ENCODE measurements around the gene ST7.

ST7 gene

GRCh38 chr7:117123311-117123926 is 170.1 kb downstream of the ST7 start:
- Histone ChIP-seq H2AFZ (ENCODE audit: low read length) (no peak overlapping the region), H3K4me3 (ENCODE audit: low read length, poor library complexity, severe bottlenecking) (no peak overlapping the region), H3F3A (ENCODE audit: low read depth) (no peaks in the 10 kb centered on the region), H3K9me3 (ENCODE audit: insufficient read depth, low read depth, low read length) (no peaks in the 10 kb centered on the region), H3K4me1 (ENCODE audit: insufficient read depth, low read length, poor library complexity, severe bottlenecking) (peaks cover 5% of the 10 kb centered on the region), H4K20me1 (ENCODE audit: insufficient read depth, low read length, poor library complexity, severe bottlenecking) (no peaks in the 10 kb centered on the region), H3K27me3 (ENCODE audit: insufficient read depth, low read length, poor library complexity, severe bottlenecking) (no peaks in the 10 kb centered on the region), H3K36me3 (ENCODE audit: insufficient read depth, low read length) (no peaks in the 10 kb centered on the region), H3K9me2 (replicated peaks; ENCODE audit: low read depth, low read length) (no peaks in the 10 kb centered on the region), H3K79me2 (ENCODE audit: insufficient read depth, low read length) (no peaks in the 10 kb centered on the region), H3K9ac (ENCODE audit: low read depth, low read length, poor library complexity, severe bottlenecking) (no peak overlapping the region), H3K4me2 (ENCODE audit: low read depth, low read length, poor library complexity, severe bottlenecking) (no peak overlapping the region)
- TF ChIP-seq EZH2phosphoT487 (IDR thresholded peaks at IDR 0.05; ENCODE audit: borderline replicate concordance), result no peak
- no peak for TF ChIP-seq CTCF (conservative IDR thresholded peaks at IDR 0.05; ENCODE audit: low read length)

GRCh38 chr7:117124591-117125220 is 171.4 kb downstream of the ST7 start:
- Histone ChIP-seq H3K9ac (ENCODE audit: low read depth, low read length, poor library complexity, severe bottlenecking) (no peak overlapping the region), H3K9me3 (ENCODE audit: insufficient read depth, low read depth, low read length) (no peaks in the 10 kb centered on the region), H3K9me2 (replicated peaks; ENCODE audit: low read depth, low read length) (no peaks in the 10 kb centered on the region), H3K4me1 (ENCODE audit: insufficient read depth, low read length, poor library complexity, severe bottlenecking) (peaks cover 5% of the 10 kb centered on the region), H3K27me3 (ENCODE audit: insufficient read depth, low read length, poor library complexity, severe bottlenecking) (no peaks in the 10 kb centered on the region), H3K4me2 (ENCODE audit: low read depth, low read length, poor library complexity, severe bottlenecking) (no peak overlapping the region), H2AFZ (ENCODE audit: low read length) (no peak overlapping the region), H3F3A (ENCODE audit: low read depth) (no peaks in the 10 kb centered on the region), H3K36me3 (ENCODE audit: insufficient read depth, low read length) (no peaks in the 10 kb centered on the region), H4K20me1 (ENCODE audit: insufficient read depth, low read length, poor library complexity, severe bottlenecking) (no peaks in the 10 kb centered on the region), H3K4me3 (ENCODE audit: low read length, poor library complexity, severe bottlenecking) (no peak overlapping the region), H3K79me2 (ENCODE audit: insufficient read depth, low read length) (no peaks in the 10 kb centered on the region)
- no peak for TF ChIP-seq CTCF (conservative IDR thresholded peaks at IDR 0.05; ENCODE audit: low read length)
- TF ChIP-seq EZH2phosphoT487 (IDR thresholded peaks at IDR 0.05; ENCODE audit: borderline replicate concordance), result no peak

GRCh38 chr7:117126676-117127075 is 173.4 kb downstream of the ST7 start:
- no peaks in the 10 kb centered on the region for H3K27me3 ChIP-seq (ENCODE audit: insufficient read depth, low read length, poor library complexity, severe bottlenecking)
- no peaks in the 10 kb centered on the region for H3K79me2 ChIP-seq (ENCODE audit: insufficient read depth, low read length)
- TF ChIP-seq EZH2phosphoT487 (IDR thresholded peaks at IDR 0.05; ENCODE audit: borderline replicate concordance) (no peak), CTCF (conservative IDR thresholded peaks at IDR 0.05; ENCODE audit: low read length) (no peak)
- H2AFZ ChIP-seq (ENCODE audit: low read length), result no peak overlapping the region
- no peak overlapping the region for H3K4me2 ChIP-seq (ENCODE audit: low read depth, low read length, poor library complexity, severe bottlenecking)
- H3K4me1 ChIP-seq (ENCODE audit: insufficient read depth, low read length, poor library complexity, severe bottlenecking), result peaks cover 5% of the 10 kb centered on the region
- no peaks in the 10 kb centered on the region for H3K36me3 ChIP-seq (ENCODE audit: insufficient read depth, low read length)
- H4K20me1 ChIP-seq (ENCODE audit: insufficient read depth, low read length, poor library complexity, severe bottlenecking), result no peaks in the 10 kb centered on the region
- H3K4me3 ChIP-seq (ENCODE audit: low read length, poor library complexity, severe bottlenecking), result no peak overlapping the region
- no peaks in the 10 kb centered on the region for H3K9me3 ChIP-seq (ENCODE audit: insufficient read depth, low read depth, low read length)
- H3K9ac ChIP-seq (ENCODE audit: low read depth, low read length, poor library complexity, severe bottlenecking), result no peak overlapping the region
- no peaks in the 10 kb centered on the region for H3K9me2 ChIP-seq (replicated peaks; ENCODE audit: low read depth, low read length)
- H3F3A ChIP-seq (ENCODE audit: low read depth), result no peaks in the 10 kb centered on the region
